LNCAP (cell line): ENCODE results near the gene NEURL2.

Experiments used
- TF ChIP-seq, protein P1 (sequence below): fragments of 450-650 bp; IDR thresholded peaks from 2 replicates; pipeline ENCODE4 v1.5.1; 2017; ENCODE audit warnings: mild to moderate bottlenecking

The NEURL2 gene

DNA sequence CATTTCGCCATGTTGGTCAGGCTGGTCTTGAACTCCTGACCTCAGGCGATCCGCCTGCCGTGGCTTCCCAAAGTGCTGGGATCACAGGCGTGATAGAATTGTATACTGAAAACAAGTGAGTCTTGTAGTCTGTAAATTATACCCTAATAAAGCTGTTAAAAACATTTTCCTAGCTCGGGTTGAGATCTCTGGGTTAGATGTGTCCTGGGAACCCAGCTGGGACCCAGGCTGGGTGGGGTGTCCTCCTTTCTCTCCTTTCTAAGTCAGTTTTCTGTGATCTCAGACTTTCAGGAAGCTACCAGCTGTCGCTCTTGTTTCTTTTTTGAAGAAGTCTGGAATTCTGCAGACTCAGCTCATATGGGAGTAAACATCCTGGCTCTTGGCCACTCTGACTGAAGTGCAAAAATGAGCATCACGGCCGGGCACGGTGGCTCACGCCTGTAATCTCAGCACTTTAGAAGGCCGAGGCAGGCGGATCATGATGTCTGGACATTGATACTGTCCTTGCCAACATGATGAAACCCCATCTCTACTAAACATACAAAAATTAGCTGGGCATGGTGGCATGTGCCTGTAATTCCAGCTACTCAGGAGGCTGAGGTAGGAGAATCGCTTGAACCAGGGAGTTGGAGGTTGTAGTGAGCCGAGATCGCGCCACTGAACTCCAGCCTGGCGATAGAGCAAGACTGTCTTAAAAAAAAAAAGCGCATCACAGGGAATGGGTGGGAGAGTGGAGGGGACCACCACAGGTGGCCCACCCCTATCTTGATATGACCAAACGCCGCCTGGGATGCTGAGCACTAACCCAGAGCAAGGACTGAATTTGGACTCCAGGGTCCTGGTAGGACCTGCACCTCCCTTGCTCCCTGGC lies 33.6 kb upstream of the NEURL2 start:
- TF ChIP-seq, protein P1, sequence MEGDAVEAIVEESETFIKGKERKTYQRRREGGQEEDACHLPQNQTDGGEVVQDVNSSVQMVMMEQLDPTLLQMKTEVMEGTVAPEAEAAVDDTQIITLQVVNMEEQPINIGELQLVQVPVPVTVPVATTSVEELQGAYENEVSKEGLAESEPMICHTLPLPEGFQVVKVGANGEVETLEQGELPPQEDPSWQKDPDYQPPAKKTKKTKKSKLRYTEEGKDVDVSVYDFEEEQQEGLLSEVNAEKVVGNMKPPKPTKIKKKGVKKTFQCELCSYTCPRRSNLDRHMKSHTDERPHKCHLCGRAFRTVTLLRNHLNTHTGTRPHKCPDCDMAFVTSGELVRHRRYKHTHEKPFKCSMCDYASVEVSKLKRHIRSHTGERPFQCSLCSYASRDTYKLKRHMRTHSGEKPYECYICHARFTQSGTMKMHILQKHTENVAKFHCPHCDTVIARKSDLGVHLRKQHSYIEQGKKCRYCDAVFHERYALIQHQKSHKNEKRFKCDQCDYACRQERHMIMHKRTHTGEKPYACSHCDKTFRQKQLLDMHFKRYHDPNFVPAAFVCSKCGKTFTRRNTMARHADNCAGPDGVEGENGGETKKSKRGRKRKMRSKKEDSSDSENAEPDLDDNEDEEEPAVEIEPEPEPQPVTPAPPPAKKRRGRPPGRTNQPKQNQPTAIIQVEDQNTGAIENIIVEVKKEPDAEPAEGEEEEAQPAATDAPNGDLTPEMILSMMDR, result no peak

DNA sequence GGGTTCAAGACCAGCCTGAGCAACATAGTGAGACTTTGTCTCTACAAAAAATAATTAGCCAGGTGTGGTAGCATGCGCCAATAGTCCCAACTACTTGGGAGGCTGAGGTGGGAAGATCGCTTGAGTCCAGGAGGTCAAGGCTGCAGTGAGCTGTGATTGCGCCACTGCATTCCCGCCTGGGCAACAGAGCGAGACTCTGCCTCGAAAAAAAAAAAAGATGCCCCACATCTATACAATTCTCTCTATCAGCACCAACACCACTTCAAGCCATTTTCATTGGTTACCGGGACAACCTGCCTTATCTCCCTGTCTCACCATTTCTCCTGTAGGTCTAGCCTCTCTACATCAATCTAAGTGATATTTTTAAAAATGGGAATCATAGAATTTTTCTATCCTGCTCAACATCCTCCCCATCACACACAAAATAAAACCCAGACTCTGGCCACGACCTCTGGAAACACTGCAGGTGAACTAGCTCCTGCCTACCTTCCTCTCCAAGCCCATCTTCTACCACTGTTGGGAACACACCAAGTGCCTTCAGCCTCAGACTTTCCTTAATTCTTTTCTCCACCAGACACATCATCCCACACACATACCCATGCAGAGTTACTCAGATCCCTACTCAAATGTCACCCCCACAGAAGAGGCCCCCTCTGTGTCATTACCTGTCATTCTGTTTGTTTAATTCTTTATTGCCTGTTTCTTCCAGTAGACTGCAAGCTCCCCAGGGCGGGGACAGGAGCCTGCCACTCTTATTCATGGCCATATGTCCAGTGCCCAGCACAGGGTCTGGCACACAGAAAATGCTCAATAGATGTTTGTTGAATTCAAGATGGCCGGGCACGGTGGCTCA lies 30.6 kb upstream of the NEURL2 start:
- TF ChIP-seq, protein P1, result no peak

DNA sequence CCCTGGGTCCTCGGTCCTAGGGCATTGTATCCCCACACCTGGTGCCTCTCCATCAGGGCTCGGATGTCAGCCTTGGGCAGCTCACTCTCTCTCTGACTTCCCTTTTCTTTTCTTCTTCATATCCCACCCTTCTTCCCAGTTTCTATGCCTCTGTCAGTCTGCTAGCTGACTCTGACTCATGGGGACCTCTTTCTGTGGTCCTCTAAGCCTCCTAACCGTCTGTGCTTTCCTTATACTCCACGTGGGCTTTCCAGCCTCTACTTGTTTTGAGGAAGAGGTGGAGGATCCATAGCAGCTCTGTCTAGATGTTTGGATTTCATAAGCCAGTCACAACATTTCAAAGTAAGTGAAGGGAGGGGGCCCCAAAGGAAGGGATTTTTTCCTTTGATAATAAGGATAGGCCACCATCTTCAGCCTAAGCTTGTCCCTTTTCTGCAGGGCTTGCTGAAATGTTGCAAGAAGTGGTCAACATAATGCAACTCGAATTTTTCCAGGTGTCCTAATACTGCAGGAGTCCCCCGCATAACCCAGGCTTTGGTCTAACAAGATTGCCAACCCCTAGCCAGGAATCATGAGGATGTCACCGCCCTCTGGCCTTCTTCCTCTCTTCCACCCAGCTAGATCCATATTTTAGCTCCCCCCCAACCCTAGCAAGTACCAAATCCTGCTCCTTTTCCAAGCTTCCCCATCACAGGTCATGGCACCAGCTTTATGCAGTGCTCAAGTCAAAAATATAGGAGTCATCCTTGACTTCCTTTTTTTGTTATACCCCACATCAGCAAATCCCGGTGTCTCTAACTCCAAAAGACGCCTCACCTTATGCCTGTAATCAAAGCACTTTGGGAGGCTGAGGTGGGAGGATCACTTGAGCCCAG lies 29.7 kb upstream of the NEURL2 start:
- TF ChIP-seq, protein P1, result no peak

DNA sequence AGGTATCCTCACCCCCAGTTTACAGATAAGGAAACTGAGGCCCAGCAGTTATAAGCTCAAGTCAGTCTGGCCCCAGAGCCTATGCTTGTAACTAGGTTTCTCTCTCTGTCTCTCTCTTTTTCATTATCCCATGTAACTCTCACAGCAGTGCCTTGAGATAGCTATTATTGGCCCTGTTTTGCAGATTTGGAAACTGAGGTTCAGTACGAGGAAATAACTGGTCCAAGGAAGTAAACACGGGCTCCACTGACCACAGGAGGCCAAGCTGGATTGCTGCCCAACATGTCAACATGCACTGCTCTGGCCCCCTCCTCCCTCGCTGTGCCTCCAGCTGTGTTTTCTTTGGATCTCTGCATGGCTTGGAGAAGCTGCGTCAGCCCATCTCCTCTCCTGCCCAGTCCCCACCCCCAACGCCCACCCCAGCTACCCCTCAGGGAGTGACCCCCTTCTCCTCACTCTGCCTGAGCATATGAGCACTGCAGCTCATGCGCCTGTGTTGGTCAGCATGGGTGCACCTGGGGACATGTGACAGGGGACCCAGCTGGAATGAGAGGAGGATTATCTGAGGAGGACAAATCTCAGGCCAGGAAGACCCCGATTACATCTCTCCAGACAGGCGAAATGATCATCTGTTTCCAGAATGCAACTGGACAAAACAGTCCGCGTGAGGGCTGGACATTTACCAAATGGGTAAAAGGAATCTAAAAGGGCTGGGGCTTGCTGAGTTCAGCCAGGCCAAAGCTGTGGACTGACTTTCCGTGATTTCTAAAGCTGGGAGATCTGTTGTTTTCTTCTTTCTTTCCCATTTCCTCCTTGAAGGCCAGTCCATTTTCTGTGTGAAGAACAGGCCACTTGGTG lies 28.8 kb upstream of the NEURL2 start:
- TF ChIP-seq, protein P1, result no peak

DNA sequence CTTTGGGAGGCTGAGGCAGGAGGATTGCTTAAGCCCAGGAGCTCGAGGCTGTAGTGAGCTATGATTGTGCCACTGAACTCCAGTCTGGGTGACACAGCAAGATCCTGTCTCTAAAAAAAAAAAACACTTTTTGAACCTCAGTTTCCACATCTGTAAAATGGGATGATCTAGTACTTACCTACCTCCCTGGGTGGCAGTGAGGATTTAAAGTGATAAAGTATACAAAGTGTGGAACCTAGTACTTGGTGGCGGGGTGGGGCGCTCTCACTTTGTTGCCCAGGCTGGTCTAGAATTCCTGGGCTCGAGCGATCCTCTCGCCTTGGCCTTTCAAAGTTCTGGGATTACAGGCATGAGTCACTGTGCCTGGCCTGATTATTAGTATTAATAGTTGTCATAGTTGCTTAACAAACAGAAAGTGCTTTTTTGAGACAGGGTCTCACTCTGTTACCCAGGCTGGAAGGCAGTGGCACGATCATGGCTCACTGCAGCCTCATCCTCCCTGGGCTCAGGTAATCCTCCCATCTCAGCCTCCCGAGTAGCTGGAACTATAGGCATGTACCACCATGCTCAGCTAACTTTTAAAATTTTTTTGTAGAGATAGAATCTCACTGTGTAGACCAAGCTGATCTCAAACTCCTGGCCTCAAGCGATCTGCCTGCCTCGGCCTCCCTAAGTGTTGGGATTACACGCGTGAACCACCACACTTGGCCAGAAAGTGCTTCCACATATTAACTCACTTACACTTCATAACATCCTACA lies 27.9 kb upstream of the NEURL2 start:
- TF ChIP-seq, protein P1, result no peak

DNA sequence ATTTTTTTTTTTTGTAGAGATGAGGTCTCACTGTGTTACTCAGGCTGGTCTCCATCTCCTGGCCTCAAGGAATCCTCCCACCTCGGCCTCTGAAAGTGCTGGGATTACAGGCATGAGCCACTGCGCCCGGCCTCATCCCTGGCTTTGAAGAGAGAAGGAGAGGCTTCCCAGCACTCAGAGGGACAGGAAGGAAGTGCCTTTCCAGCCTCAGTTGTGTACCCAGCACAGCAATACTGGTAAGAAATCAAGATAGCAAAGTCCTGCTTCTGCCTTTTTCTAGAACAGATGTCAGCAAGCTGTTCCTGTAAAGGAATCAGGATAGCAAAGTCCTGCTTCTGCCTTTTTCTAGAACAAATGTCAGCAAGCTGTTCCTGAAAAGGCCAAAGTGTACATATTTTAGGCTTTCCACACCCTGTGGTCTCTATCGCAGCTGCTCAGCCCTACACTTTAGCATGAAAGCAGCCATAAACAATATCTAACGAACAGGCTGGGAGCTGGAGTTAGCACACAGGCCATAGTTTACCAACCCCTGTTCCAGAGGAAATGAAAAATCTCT lies 27.3 kb upstream of the NEURL2 start:
- TF ChIP-seq, protein P1, result no peak
